NCI-H1092 treated with DMSO at 0.1 percent for 48 hours (cell line): ENCODE measurements around the gene VPS45.

Experiments
- DNase-seq: peaks from one replicate; lab custom pipeline; 2025; lab: John Stamatoyannopoulos, UW

The VPS45 gene

DNA sequence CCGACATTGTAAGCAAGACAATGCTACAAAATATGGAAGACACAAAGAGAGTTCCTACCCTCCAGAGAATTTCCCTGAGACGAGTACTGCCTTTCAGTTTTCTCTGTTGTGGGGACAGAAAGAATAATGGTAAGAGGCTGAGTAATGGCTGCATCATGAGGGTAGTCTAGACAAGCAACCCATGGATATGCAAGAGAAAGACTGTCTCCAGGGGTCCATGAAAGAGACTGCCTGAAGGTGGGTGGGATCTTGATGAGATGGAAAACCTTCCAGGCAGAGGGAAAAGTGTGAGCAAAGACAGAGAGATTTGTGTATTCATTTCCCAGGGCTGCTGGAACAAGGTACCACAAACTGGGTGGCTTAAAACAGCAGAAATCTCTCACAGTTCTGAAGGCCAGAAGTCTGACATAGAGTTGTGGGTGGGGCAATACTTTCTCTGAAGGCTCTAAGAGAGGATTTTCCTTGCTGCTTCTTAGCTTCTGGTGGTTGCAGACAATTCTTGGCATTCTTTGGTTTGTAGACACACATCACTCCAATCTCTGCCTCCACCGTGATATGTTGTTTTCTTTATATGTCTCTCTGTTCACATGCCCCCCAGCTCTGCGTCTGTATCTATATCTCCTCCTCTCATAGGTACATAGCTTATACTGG, 126.9 kb downstream of the VPS45 start:
- no peak for DNase-seq
